ENCODE results near the gene UST. TPM values are rescaled to one million over a fixed set of nuclear protein-coding genes. Genes with fewer than 3 reads are reported as not detected.

Gene UST
- total RNA-seq, 2 experiments from 2014 or later: 0.29 to 0.50 TPM

DNA sequence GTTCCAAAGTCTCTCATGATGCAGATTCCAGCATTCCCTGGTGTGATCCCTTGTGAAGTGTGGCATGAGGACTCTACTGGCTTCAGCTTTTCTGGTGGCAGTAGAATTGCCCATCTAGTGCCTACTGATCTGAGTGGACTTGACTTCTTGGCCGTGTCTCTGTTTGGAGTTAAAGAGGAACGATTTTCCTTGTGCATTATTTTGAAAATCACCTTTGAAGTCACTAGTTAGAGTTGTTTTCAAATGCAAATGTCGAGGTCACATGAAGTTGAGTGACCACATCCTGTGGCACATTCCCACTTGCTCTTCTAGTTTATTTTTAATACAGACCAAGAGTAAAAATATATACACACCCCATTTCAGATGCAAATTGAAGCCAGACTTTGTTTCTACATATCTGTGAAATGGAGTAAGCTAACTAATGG is 300.0 kb downstream of the UST start:
- Mint-ChIP-seq H3K4me3 (peak overlapping the region; percentile 2), H3K27ac (peak overlapping the region; percentile 67), H3K9me3 (peaks cover 7% of the 10 kb centered on the region), H3K4me1 (peaks cover 46% of the 10 kb centered on the region), H3K36me3 (ENCODE audit: low read depth) (peaks cover 12% of the 10 kb centered on the region), H3K27me3 (no peaks in the 10 kb centered on the region)
- DNase-seq: peak; percentile 49
- CTCF ChIA-PET: interaction anchor here (0.8 to 3.3 kb wide), 11 partner anchors 10 to 476 kb away, joined by 3 to 19 read pairs (median 5); partner anchors contain the start of gene ZC3H12D
- POLR2A ChIA-PET: no interaction called here

- POLR2A ChIA-PET: no interaction called here
Observed at GRCh38 chr6:149049230-149049629, 302.4 kb downstream of the UST start.

DNA sequence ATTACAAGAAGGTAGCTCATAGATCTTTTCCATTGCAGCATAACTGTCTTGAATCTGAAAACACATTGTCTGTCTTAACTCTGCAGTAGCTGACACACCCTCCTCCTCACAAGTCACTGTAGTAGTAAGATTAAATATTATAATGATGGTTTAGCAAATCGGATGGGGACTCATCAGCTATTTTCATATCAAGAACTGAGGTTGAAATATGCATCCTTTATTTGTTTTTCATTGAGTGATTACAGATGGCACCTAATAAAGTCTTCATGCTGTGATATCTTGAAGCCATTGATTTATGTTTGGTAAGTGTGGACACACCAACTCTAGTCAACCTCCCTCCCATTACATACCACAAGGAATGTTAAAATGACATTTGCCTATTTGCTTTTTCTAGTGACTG is 303.3 kb downstream of the UST start:
- ChIA-PET CTCF (interaction anchor here (1.3 kb wide), 1 partner anchor 11 kb away, joined by 3 read pairs; no protein-coding TSS in a partner anchor), POLR2A (no interaction called here)
- peaks cover 7% of the 10 kb centered on the region for H3K9me3 Mint-ChIP-seq
- H3K4me1 Mint-ChIP-seq: peaks cover 51% of the 10 kb centered on the region
- H3K27ac Mint-ChIP-seq: no peak overlapping the region
- H3K27me3 Mint-ChIP-seq: no peaks in the 10 kb centered on the region
- H3K36me3 Mint-ChIP-seq (ENCODE audit: low read depth): peaks cover 12% of the 10 kb centered on the region
- no peak overlapping the region for H3K4me3 Mint-ChIP-seq
- DNase-seq: no peak

More at GRCh38 chr6:149049230-149049629, 302.4 kb downstream of the UST start:
- no peak for DNase-seq
- H3K4me3 Mint-ChIP-seq: no peak overlapping the region
- CTCF ChIA-PET: interaction anchor here (0.9 to 1.3 kb wide), 2 partner anchors 12 to 21 kb away, joined by 3 to 5 read pairs; no protein-coding TSS in a partner anchor
- no peaks in the 10 kb centered on the region for H3K27me3 Mint-ChIP-seq
- H3K4me1 Mint-ChIP-seq: peaks cover 54% of the 10 kb centered on the region
- H3K36me3 Mint-ChIP-seq (ENCODE audit: low read depth): peaks cover 12% of the 10 kb centered on the region
- H3K9me3 Mint-ChIP-seq: peaks cover 7% of the 10 kb centered on the region
- H3K27ac Mint-ChIP-seq: no peak overlapping the region

GRCh38 chr6:149052350-149053106 is 305.7 kb downstream of the UST start:
- Mint-ChIP-seq H3K27ac (no peak overlapping the region), H3K4me1 (peaks cover 31% of the 10 kb centered on the region), H3K9me3 (peaks cover 3% of the 10 kb centered on the region), H3K27me3 (no peaks in the 10 kb centered on the region), H3K36me3 (ENCODE audit: low read depth) (peaks cover 9% of the 10 kb centered on the region), H3K4me3 (no peak overlapping the region)
- ChIA-PET CTCF (interaction anchor here (0.9 to 1.4 kb wide), 2 partner anchors 11 to 23 kb away, joined by 3 to 4 read pairs; no protein-coding TSS in a partner anchor), POLR2A (no interaction called here)
- DNase-seq: no peak

GRCh38 chr6:149053848-149054558 is 307.2 kb downstream of the UST start:
- H3K9me3 Mint-ChIP-seq: peaks cover 3% of the 10 kb centered on the region
- no peaks in the 10 kb centered on the region for H3K27me3 Mint-ChIP-seq
- H3K36me3 Mint-ChIP-seq (ENCODE audit: low read depth): peaks cover 6% of the 10 kb centered on the region
- H3K27ac Mint-ChIP-seq: no peak overlapping the region
- H3K4me1 Mint-ChIP-seq: peaks cover 30% of the 10 kb centered on the region
- no peak for DNase-seq
- CTCF ChIA-PET: interaction anchor here (0.7 to 3.2 kb wide), 9 partner anchors 9 to 463 kb away, joined by 3 to 16 read pairs (median 3); no protein-coding TSS in a partner anchor
- H3K4me3 Mint-ChIP-seq: no peak overlapping the region
- POLR2A ChIA-PET: interaction anchor here (1.2 kb wide), 1 partner anchor 12 kb away, joined by 3 read pairs; no protein-coding TSS in a partner anchor

GRCh38 chr6:149054559-149055194 is 307.8 kb downstream of the UST start:
- no peak overlapping the region for H3K4me3 Mint-ChIP-seq
- peaks cover 2% of the 10 kb centered on the region for H3K36me3 Mint-ChIP-seq (ENCODE audit: low read depth)
- peaks cover 33% of the 10 kb centered on the region for H3K4me1 Mint-ChIP-seq
- DNase-seq: no peak
- H3K27ac Mint-ChIP-seq: peak overlapping the region; percentile 57
- POLR2A ChIA-PET: no interaction called here
- H3K27me3 Mint-ChIP-seq: no peaks in the 10 kb centered on the region
- H3K9me3 Mint-ChIP-seq: peaks cover 3% of the 10 kb centered on the region
- CTCF ChIA-PET: interaction anchor here (0.6 to 3.2 kb wide), 8 partner anchors 9 to 463 kb away, joined by 3 to 16 read pairs (median 4); no protein-coding TSS in a partner anchor

DNA sequence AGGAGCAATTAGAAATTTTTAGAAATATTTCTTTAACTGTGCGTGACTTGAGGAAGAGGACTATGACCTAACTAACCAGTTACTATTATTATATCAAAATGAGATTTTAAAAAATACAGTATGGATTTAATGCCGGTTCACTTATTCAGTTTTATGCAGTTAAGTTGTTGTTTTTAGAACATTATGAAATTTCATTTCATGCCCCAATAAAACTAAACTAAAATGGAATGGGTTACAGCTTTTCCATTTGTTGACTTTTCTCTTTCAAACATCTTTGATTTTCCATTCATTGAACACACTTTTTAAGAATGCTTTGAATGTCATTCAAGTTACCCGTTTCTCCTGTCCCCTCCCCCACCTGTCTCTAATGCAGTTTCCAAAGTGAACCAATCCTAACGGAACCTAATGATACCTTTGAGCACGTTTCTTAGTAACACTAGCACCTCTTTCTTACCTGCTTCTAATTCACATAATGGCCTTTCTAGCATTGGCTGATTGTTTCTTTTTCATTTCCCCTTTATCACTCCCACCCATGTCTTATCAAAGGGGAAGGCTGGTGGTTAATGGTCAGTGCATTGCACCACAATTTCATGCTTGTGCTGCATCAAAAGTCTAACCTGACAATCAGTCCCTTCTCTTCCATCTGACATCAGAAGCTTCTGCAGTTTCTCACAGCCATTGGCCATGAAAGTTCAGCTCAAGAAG is 308.5 kb downstream of the UST start:
- H3K4me1 Mint-ChIP-seq: peaks cover 40% of the 10 kb centered on the region
- H3K9me3 Mint-ChIP-seq: peaks cover 3% of the 10 kb centered on the region
- DNase-seq: no peak
- ChIA-PET CTCF (interaction anchor here (0.6 to 3.2 kb wide), 5 partner anchors 9 to 361 kb away, joined by 3 to 16 read pairs (median 4); no protein-coding TSS in a partner anchor), POLR2A (no interaction called here)
- no peaks in the 10 kb centered on the region for H3K27me3 Mint-ChIP-seq
- H3K4me3 Mint-ChIP-seq: no peak overlapping the region
- H3K27ac Mint-ChIP-seq: no peak overlapping the region
- H3K36me3 Mint-ChIP-seq (ENCODE audit: low read depth): peaks cover 2% of the 10 kb centered on the region

- Mint-ChIP-seq H3K4me3 (no peak overlapping the region), H3K27ac (no peak overlapping the region), H3K27me3 (no peaks in the 10 kb centered on the region), H3K36me3 (ENCODE audit: low read depth) (peaks cover 5% of the 10 kb centered on the region), H3K9me3 (no peaks in the 10 kb centered on the region), H3K4me1 (peaks cover 55% of the 10 kb centered on the region)
- DNase-seq: no peak
- POLR2A ChIA-PET: no interaction called here
- CTCF ChIA-PET: interaction anchor here (3.1 kb wide), 1 partner anchor 12 kb away, joined by 14 read pairs; no protein-coding TSS in a partner anchor
Observed at GRCh38 chr6:149056777-149057463, 310.1 kb downstream of the UST start.

DNA sequence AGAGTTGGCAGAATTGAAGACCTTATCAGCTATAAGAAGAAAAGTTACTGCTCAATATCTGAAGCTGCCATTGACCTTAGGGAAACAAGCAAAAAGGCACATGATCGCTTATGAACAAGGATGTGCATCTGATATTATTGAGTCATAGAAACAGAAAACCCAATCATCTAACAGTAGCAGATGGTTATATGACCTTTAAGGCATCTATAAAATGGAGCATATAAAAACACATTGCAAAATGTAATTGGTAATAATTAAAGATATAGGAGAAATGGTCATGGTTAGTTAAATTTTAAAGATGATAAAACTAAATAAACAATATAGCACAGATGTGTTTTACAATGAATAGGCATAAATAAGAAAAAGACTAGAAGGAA is 310.6 kb downstream of the UST start:
- Mint-ChIP-seq H3K36me3 (ENCODE audit: low read depth) (peaks cover 5% of the 10 kb centered on the region), H3K27ac (no peak overlapping the region), H3K9me3 (no peaks in the 10 kb centered on the region), H3K4me3 (no peak overlapping the region), H3K4me1 (peaks cover 55% of the 10 kb centered on the region), H3K27me3 (no peaks in the 10 kb centered on the region)
- POLR2A ChIA-PET: no interaction called here
- no peak for DNase-seq
- CTCF ChIA-PET: interaction anchor here (2.3 to 3.1 kb wide), 2 partner anchors 11 to 13 kb away, joined by 8 to 14 read pairs; no protein-coding TSS in a partner anchor

GRCh38 chr6:149059557-149059956 is 312.7 kb downstream of the UST start:
- ChIA-PET CTCF (interaction anchor here (0.6 to 2.3 kb wide), 6 partner anchors 13 to 389 kb away, joined by 3 to 8 read pairs (median 4); no protein-coding TSS in a partner anchor), POLR2A (no interaction called here)
- Mint-ChIP-seq H3K9me3 (no peaks in the 10 kb centered on the region), H3K4me1 (peaks cover 47% of the 10 kb centered on the region), H3K4me3 (no peak overlapping the region), H3K27ac (peak overlapping the region; percentile 31), H3K27me3 (no peaks in the 10 kb centered on the region), H3K36me3 (ENCODE audit: low read depth) (peaks cover 5% of the 10 kb centered on the region)
- DNase-seq: no peak

DNA sequence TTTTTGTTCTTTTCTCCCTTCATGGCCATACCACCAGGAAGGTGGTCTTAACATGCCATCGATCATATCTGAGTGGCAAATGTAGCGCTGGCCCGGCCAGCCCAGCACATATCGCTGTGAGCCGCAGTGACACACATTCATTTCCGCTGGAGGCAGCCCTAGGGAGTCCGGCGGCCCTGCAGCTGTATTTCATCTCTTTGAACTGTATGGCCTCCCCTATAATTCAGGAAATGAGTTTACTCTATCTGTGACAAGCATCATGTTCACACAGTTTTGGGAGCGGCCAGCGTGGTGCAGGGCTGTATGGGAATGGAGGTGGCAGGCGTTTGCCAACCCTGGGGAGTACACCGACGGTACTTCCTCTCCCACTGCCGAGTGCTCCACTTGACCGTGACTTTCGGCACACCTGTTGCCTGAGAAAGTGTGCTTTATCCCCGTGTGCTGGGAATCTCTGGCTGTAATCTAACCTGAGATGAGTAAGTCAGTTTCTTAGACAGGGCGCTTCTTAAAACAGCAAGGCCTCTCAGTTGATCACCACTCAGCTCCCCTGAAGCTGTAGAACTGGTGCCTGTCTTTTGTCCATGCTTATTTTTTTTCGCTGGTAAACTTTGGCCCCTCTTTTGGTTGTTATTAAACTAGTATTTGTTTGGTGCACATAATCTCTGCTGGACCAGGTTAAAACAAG is 313.6 kb downstream of the UST start:
- ChIA-PET POLR2A (no interaction called here), CTCF (interaction anchor here (0.8 to 2.2 kb wide), 8 partner anchors 14 to 372 kb away, joined by 3 to 12 read pairs (median 4); no protein-coding TSS in a partner anchor)
- Mint-ChIP-seq H3K27me3 (no peaks in the 10 kb centered on the region), H3K4me3 (peak overlapping the region; percentile 53), H3K4me1 (peaks cover 49% of the 10 kb centered on the region), H3K27ac (peak overlapping the region; percentile 91), H3K9me3 (no peaks in the 10 kb centered on the region), H3K36me3 (ENCODE audit: low read depth) (peaks cover 5% of the 10 kb centered on the region)
- DNase-seq: peak; percentile 59
